ENCODE data around the gene FLYWCH1. TPM values are rescaled to one million over a fixed set of nuclear protein-coding genes. Genes with fewer than 3 reads are reported as not detected.
A peak's percentile ranks its signal among the peaks of the same experiment; 100 is the strongest.

The FLYWCH1 gene
- total RNA-seq, 1 donor: 28.3 TPM

DNA sequence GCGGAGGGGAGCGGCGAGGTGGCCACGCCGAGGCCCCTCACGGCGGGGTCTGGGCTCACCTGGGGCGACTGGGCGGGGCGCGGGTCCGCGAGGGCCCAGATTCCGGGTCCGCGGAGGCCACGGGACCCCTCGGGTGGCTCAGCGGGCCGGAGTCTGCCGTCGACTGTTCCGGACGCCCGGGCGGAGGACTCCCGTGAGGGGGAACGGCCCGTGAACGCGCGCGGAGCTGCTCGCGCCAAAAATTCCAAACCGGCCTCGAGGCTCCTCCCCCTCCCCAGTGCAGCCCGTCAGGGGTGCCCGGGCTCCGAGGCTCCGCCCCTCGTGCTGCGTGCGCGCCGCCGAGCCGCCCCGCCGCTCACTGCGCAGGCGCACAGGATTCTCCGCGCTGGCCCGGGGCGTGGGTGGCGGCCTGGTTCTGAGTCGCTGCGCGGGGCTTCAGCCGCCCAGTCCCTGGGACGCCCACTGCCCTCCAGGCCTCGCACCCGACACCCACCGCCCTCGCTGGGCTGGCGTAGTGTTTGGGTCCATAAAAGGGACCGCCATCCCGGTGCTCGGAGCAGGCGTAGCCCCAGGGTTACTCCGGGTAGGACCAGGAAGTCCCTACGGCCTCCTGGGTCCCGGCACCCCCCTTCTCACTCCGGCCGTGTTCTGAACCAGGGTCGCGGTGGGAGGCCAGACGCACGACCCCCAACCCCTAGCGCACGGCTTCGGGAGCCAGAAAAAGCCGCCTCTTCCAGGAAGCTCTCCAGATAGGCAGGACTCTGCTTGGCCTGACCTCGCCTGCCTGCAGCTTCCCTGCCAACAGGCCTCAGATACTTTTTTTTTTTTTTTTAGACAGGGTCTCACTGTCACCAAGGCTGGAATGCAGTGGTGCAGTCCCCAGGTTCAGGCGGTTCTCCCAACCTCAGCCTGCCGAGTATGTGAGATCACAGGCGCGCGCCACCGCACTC is 68.8 kb downstream of the FLYWCH1 start, which contains the start of gene PKMYT1:
PKMYT1 (minus strand) TSS at position 220 of the 950 bp plus-strand sequence. CDS start 789 bp downstream, outside the sequence.
- peak; percentile 88 to 91 (median 91) for DNase-seq (ENCODE audit: low read depth in 2 of 3, low spot score in 2 of 3)

DNA sequence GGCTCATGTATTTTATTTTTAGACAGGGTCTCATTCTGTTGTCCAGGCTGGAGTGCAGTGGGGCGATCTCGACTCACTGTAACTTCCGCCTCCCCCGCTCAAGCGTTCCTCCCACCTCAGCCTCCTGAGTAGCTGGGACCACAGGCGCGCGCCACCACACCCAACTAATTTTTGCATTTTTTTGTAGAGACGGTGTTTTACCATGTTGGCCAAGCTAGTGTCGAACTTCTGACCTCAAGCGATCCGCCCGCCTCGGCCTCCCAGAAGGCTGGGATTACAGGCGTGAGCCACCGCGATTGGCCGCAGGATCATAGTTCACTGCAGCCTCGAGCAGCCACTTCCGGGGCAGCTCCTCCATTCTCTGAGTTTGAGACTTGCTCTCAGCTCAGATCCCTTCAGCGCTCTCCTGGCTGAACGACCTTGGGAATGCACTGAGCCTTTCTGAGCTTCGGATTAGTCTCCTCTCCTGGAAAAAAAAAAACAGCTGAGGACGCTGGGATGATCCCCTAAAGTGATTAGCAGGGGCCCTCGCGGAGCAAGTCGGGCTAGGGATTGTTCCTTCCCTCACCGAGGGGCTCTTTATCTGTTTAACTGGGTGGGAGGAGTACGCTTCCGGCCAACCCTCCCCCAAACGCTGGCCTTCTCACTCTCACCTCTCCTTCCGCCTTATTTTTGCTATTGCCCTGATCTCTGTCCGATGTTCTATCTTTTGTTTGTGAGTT is 69.6 kb downstream of the FLYWCH1 start:
- DNase-seq (ENCODE audit: low read depth in 2 of 3, low spot score in 2 of 3): no peak

DNA sequence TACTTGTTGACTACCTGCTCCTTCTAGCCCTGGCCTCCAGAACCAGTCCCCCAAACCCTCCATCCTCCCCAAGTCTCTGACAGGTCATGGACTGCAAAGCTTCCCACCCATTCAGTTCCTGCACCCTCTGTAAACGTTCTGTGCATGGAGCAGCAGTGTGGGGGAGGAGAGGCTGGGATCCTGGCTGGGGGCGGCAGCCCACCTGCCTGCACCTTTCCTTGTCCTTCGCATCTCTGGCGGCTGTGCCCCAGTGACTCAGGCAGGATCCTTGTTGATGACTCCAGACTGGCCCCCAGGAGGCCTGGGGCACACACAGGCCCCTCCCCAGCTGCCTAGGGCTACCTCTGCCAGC is 70.1 kb downstream of the FLYWCH1 start:
- no peak for DNase-seq (ENCODE audit: low read depth in 2 of 3, low spot score in 2 of 3)

DNA sequence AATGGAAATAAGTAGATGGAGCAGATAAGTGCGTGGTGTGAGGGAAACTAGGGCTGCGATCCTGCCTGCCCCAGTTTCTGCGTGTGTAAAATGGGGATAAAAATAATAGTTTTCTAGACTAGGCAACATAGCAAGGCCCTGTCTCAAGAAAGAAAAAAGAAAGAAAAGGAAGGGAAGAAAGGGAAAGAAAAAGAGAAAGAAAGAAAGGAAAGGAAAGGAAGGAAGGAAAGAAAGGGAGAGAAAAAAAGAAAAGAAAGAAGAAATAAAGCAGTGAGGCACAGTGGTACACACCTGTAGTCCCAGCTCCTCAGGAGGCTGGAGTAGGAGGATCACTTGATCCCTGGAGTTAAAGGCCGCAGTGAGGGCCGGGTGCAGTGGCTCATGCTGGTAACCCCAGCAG is 70.7 kb downstream of the FLYWCH1 start:
- DNase-seq (ENCODE audit: low read depth in 2 of 3, low spot score in 2 of 3): no peak

DNA sequence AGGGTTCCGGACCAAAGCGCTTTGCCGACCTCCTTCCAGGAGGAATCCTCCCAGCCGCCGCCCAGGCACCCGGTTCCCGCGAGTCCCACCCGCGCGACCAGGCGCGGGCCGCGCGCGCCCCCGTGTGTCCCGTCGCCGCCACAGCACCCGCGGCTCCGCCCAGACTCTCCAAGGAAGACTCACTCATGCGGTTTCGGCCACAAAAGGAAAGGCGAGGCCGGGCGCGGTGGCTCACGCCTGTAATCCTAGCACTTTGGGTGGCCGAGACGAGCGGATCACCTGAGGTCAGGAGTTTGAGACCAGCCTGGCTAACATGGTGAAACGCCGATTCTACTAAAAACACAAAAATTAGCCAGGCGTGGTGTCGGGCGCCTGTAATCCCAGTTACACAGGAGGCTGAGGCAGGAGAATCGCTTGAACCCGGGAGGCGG is 72.0 kb downstream of the FLYWCH1 start:
- DNase-seq (ENCODE audit: low read depth in 2 of 3, low spot score in 2 of 3): peak in 2 of 3 donors; percentile 55 to 66

DNA sequence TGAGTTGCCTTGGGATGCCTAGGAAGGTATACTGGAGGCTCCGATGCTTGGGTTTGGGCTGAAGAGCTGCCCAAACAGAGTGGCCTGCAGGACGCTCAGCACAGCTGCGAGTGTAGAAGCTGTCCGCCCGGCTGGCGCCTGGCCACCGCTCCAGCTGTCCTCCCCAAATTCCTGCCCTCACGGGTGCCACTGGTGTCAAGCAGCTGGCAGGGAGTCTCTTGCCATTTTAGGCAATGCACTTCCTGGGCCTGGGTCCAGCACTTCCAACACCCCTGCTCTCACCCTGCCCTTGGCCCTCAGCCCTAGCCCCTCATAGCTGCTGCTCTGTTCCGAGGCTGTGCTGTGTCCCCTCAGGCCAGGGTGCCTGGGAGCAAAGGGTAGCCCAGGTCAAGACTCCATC is 73.7 kb downstream of the FLYWCH1 start:
- no peak for DNase-seq (ENCODE audit: low read depth in 2 of 3, low spot score in 2 of 3)

DNA sequence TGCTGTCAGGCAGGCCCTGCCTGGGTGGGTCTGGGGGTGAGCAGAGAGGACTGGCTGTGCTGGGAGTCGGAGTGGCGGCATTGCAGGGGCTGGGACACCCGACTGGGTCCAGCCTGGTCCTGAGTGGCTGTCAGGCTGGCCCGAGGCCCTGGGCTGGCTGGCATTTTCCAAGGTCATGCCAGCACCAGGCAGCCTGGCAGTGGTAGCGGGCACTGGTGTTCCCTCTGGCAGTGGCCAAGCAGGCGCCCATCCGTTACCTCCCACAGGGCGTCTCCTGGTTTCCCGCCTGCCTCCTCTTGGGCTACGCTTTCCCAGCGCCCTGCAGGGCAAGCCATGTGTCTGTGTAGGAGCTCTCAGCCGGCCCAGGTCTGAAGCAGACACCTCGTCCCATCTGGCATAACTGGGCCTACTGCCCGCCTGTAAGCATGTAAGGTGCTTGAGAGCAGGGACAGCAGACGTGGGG is 74.2 kb downstream of the FLYWCH1 start:
- no peak for DNase-seq (ENCODE audit: low read depth in 2 of 3, low spot score in 2 of 3)

DNA sequence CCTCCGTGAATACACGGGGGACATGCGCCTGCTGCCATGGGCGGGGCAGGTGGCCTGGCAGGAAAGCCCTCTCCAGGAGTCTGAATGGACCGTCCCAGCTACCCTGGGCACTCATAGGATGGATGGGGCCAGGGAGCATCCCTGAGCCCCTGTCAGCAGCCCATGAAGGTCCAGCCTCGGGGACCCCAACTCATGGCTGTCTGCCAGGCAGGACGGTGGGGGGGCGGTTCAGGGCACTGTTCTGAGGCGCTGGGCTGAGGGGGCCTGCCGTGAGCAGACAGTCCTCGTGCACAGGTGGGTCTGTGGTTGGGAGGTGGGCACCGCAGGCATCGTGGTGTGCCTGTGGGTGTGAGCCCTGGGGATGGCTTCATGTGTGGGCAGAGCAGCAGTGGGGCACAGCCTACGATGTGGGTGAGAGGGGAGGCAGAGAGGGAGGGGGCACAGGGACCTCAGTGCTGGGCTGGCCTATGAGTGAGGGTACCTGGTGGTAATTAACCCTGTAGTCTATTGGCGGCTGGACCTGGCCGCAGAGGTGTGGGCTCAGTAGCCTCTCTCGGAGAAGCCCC is 75.0 kb downstream of the FLYWCH1 start:
- DNase-seq (ENCODE audit: low read depth in 2 of 3, low spot score in 2 of 3): no peak

DNA sequence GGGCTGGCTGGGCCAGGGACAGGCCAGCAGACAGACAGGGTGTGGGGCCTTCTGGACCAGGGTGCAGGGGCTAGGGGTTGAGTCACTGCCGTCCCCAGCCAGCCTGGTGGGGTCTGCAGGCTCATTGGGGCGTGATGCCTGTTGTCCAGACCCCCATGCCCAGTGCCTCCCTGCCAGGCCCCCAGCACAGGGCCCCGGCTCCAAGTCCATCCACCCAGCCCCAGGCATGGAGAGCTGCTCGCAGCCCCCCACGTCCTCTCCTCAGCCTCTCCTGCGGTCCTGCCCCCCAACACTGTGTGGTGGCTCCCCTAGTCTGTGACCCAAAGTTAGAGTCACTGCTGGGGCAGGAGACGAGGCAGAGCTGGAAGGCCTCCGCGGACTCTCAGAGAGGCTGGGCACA is 75.6 kb downstream of the FLYWCH1 start:
- DNase-seq (ENCODE audit: low read depth in 2 of 3, low spot score in 2 of 3): no peak

DNA sequence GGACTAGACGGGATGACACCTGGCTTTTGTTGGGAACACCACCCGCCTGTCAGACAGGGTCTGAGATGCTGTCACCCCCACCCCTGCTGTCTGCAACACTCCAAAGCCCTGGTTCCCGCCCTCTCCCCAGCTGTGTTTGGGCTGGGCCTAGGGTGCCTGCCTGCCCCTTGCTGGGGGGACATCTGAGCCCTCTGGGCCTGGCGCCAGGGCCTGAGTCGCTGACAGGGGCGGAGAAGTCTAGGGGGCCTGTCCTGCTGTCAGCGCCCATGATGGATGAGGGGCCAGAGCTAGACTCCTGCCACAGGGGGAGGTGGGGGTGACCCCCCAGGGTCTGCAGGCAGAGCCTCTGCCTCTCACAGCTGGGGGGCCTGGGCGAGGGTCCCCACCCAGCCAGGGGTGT is 76.1 kb downstream of the FLYWCH1 start:
- DNase-seq (ENCODE audit: low read depth in 2 of 3, low spot score in 2 of 3): no peak

DNA sequence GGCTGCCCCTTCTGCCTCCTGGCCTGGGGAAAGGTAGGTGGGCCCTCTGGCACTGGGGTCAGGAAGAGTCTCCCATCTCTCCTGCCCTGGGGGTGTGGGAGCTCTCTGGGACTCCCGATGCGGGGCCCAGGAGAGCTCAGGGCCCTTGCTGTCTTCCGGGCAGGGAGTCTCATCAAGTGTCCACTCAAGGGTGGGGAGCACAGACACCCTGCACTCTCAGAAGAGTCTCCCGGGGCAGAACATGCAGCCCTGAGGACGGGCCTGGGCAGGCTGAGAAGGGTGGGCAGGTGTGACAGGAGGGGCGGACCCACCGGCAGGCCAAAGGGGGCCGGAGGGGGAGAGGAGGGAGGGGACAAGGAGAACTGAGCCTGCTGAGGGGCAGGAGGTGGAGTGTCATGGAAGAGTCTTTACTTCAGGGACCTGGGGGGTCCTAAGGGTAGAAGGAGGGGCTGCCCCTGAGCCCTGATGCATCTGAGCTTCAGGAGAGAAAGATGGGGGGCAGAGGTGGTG is 76.9 kb downstream of the FLYWCH1 start:
- no peak for DNase-seq (ENCODE audit: low read depth in 2 of 3, low spot score in 2 of 3)

DNA sequence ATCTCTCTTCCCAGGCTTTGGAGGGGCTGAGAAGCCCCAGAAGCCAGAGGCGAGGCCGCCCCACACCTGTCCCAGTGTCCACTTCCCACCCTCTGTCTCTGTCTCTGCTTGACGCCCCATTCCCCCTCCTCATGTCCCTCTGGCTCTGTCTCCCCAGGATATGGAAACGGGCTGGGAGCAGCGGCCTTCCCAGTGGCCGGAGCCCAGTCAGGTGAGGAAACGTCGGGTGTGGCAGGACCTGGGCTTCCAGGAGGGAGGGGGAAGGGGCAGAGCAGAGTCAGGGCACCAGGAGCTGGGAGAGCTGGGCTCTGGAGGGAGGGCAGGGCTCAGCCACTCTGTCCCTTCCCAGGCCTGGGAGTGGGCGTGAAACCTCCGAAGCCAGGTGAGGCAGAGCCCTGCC is 79.2 kb downstream of the FLYWCH1 start:
- DNase-seq (ENCODE audit: low read depth in 2 of 3, low spot score in 2 of 3): no peak

DNA sequence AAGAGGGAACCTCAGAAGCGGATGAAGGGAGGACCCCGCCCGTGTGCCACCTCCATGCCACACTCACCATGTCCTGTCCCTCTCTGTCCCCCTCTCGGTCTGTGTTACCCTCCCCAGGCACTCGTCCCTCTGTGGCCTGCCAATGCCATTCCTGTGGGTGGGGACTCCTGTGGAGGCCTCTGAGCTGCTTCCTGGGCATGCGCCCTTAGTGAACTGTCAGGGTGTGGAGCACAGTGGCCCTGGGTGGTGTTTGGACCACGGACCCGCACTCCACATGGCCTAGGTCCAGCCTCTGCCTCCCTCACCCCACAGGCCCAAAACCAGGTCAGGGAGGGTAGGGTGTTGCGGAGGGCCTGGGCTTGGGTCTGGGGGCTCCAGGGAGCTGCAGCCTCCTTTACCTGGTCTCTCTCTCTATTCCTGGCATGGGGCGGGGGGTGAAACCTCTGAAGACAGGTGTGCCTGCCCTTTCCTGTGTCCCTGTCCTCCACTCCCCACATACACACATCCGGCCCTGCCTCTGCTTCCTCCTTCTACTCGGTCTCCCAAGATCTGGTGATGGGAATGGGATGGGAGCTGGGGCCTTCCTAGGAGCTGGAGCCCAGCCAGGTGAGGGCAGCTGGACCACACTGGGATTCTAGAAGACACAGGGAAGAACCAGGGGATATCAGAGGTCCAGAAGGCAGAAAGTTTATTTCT is 80.0 kb downstream of the FLYWCH1 start:
- no peak for DNase-seq (ENCODE audit: low read depth in 2 of 3, low spot score in 2 of 3)

DNA sequence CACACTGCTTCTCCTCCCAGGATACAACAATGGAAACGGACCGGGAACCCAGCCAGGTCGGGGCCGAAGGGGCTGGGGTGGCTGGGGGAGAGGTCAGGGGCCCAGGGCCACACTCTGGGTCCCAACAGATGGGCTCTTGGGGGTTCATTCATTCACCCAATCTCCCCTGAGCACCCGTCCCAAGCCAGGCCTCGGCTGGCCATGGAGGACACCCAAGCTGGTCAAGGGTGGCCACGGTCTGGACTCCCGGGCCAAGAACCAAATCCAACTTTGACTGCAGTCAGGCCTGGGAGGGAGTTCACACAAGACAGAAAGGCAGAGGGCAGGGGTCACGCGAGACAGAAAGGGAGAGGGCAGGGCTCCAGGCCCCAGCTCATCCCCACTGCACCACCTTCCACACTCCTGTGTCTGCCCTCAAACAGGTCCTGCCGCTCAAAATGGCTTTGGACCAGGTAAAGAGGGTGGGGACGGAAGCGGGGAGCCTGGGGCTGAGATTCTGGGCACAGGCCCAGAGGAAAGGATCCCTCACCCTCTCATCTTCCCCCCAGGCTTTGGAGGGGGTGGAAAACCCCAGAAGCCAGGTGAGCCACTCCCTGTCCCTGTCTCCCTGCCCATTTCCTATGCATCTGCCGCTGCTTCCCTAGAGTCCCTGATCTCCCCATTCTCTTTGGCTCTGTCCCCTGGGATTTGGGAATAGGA is 80.8 kb downstream of the FLYWCH1 start:
- DNase-seq (ENCODE audit: low read depth in 2 of 3, low spot score in 2 of 3): no peak

DNA sequence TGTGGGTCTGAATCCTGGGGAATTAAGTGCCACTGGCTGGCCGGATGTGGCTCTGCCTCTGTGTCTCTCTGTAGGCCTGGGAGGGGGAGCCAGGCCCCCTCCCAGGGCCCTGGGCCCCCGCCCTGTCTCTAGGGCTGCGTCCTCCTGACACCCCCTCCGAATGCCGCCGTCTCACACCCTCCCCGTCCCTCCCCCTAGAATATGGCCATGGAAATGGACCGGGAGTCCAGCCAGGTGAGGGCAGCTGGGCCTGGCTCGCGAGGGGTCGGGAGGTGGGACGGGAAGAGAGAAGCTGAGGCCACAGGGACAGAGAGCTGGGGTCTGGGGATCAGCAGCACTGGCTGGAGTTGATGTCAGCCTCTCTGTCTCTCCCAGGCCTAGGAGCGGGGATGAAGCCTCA is 84.6 kb downstream of the FLYWCH1 start:
- DNase-seq (ENCODE audit: low read depth in 2 of 3, low spot score in 2 of 3): no peak

DNA sequence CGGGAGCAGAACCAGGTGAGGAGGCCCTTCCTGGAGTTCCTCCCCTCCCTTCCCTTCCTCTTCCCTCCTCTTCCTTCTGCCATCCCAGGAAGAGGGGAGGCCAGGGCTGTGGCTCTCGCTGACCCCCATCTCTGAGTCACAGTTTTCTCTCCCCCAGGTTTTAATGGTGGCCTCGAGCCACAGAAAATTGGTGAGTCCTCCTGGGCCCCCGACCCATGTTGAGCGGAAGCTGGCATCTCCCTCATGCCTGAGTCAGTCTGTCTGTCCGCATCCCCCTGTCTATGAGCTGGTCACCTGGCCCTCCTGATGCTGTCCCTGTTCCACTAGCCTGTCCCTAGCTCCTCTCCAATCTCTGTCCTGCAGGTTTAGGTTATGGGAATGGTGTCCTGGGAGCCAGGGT is 88.2 kb downstream of the FLYWCH1 start:
- no peak for DNase-seq (ENCODE audit: low read depth in 2 of 3, low spot score in 2 of 3)

DNA sequence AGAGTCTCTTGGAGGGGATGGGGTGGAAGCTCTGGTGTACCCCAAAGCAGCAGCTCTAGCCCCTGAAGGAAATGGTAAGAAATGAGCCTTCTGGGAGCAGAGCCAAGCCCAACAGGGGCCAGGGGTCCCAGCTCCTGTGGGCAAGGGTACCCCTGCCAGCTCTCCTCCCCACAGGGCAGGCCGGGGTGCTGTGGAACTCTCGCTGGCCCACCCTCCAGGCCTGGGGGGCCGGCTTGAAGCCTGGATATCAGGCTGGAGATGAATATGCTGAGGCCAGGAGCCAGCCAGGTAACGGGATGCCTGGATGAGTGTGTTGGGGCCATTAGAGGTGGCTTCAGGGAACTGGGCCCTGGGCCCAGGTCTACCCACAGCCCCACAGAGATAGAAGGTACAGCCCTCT is 88.8 kb downstream of the FLYWCH1 start:
- DNase-seq (ENCODE audit: low read depth in 2 of 3, low spot score in 2 of 3): no peak

All from hematopoietic multipotent progenitor cell (in vitro differentiated cells).